Breast epithelium (tissue), 4 donors: ENCODE results near the gene MMP19. TPM values are rescaled to one million over a fixed set of nuclear protein-coding genes. Genes with fewer than 3 reads are reported as not detected.

Experiments
- DNase-seq, 2 donors: peaks; one replicate each; pipeline ENCODE4 v3.0.0-alpha.2; 2019; ENCODE audit warnings: low spot score in 2 of 2
- H3K27ac ChIP-seq, 2 donors: fragments of 200-600 bp; sonication (generic) in 1 of 2; one replicate each; pipeline ENCODE4 v1.5.1; 2016 to 2019; ENCODE audit warnings: mild to moderate bottlenecking in 1 of 2
- H3K27me3 ChIP-seq, 2 donors: fragments of 200-600 bp; sonication (generic) in 1 of 2; one replicate each; pipeline versions ENCODE4 v1.5.1 to v1.6.0; 2017 to 2019; ENCODE audit warnings: control low read depth in 1 of 2, mild to moderate bottlenecking in 1 of 2
- H3K36me3 ChIP-seq: fragments of 200-600 bp; one replicate; pipeline ENCODE4 v1.5.1; 2019
- H3K4me1 ChIP-seq, 2 donors: fragments of 200-600 bp; sonication (generic); one replicate each; pipeline ENCODE4 v1.5.1; 2016 to 2019; ENCODE audit warnings: control low read depth in 1 of 2
- H3K4me3 ChIP-seq, 3 donors: fragments of 200-600 bp; sonication (generic); 1 replicate in 2 of 3; 2 replicates in 1 of 3; pipeline ENCODE4 v1.5.1; 2016 to 2019; ENCODE audit warnings: mild to moderate bottlenecking in 3 of 3, moderate library complexity in 2 of 3
- H3K9me3 ChIP-seq, 2 donors: fragments of 200-600 bp; sonication (generic) in 1 of 2; one replicate each; pipeline ENCODE4 v1.5.1; 2016 to 2019; ENCODE audit warnings: control low read depth in 1 of 2
- CTCF ChIP-seq, 3 donors: fragments of 450-650 bp; IDR thresholded peaks; one replicate each; pipeline ENCODE4 v1.5.1; 2016 to 2017; ENCODE audit warnings: antibody characterized with exemption in 3 of 3, mild to moderate bottlenecking in 3 of 3, moderate library complexity in 3 of 3
- POLR2A ChIP-seq: fragments of 450-650 bp; IDR thresholded peaks from one replicate; pipeline ENCODE4 v1.6.1; 2016; ENCODE audit warnings: antibody characterized with exemption, mild to moderate bottlenecking, moderate library complexity
- POLR2AphosphoS5 ChIP-seq, 3 donors: sonication (generic); formaldehyde crosslinking; IDR thresholded peaks; one replicate each; pipeline ENCODE4 v1.6.1; 2017; ENCODE audit warnings: antibody characterized with exemption in 3 of 3
- intact Hi-C: fragments of 100-400 bp; cut with DNase I; formaldehyde crosslinking; loops from one replicate; pipeline ENCODE4 v1.15.1; 2023; ENCODE audit warnings: low total_unique reads
- total RNA-seq, 3 donors: library from RNA; depleted of rRNA; stranded (reverse); fragments of >200 nt; gene quantifications; one replicate each; pipeline ENCODE4 v1.1.0, GENCODE V29; 2016

MMP19 gene
- 10 to 100 TPM; 21.9 to 50.6 (median 47.9) TPM for total RNA-seq

- no peaks in the 10 kb centered on the region for H3K27me3 ChIP-seq
- no peak for DNase-seq
- H3K4me3 ChIP-seq: peak within 1 kb of the TSS; percentile 48 to 68 (median 55)
- TF ChIP-seq POLR2AphosphoS5 (IDR thresholded peaks at IDR 0.05): peak in 2 of 3 donors; percentile 38 to 57
- TF ChIP-seq CTCF (IDR thresholded peaks at IDR 0.05): no peak
- peak; percentile 36 for TF ChIP-seq POLR2A
- no peaks in the 10 kb centered on the region for H3K9me3 ChIP-seq
- no peaks in the 10 kb centered on the region for H3K36me3 ChIP-seq
- peaks cover 0 to 8% of the 10 kb centered on the region in 2 donors for H3K4me1 ChIP-seq
- H3K27ac ChIP-seq: peak within 1 kb of the TSS; percentile 74 to 84
- intact Hi-C loops: no loop called here
Measured at GRCh38 chr12:55842681-55843429, at the start of gene MMP19. MMP19 (minus strand) TSS chr12:55842936; CDS start chr12:55842830, 106 bp downstream.

- intact Hi-C loops: no loop called here
- TF ChIP-seq POLR2AphosphoS5 (IDR thresholded peaks at IDR 0.05): no peak
- TF ChIP-seq CTCF (IDR thresholded peaks at IDR 0.05): no peak
- no peak for TF ChIP-seq POLR2A
- Histone ChIP-seq H3K36me3 (no peaks in the 10 kb centered on the region), H3K4me3 (no peak overlapping the region), H3K9me3 (no peaks in the 10 kb centered on the region), H3K27ac (no peak overlapping the region), H3K4me1 (no peaks in the 10 kb centered on the region), H3K27me3 (no peaks in the 10 kb centered on the region)
- no peak for DNase-seq
Measured at GRCh38 chr12:55891310-55891709, 48.6 kb upstream of the MMP19 start.

GRCh38 chr12:55885113-55885512 lies 42.4 kb upstream of the MMP19 start:
- H3K4me3 ChIP-seq: no peak overlapping the region
- TF ChIP-seq CTCF (IDR thresholded peaks at IDR 0.05) (no peak), POLR2A (no peak), POLR2AphosphoS5 (IDR thresholded peaks at IDR 0.05) (no peak)
- no peak for DNase-seq
- H3K27me3 ChIP-seq: no peaks in the 10 kb centered on the region
- H3K27ac ChIP-seq: no peak overlapping the region
- no peaks in the 10 kb centered on the region for H3K9me3 ChIP-seq
- H3K4me1 ChIP-seq: no peaks in the 10 kb centered on the region
- H3K36me3 ChIP-seq: no peaks in the 10 kb centered on the region
- intact Hi-C loops: no loop called here

- Histone ChIP-seq H3K27ac (no peak overlapping the region), H3K36me3 (no peaks in the 10 kb centered on the region), H3K9me3 (peaks cover 3 to 7% of the 10 kb centered on the region in 2 donors), H3K4me3 (no peak overlapping the region), H3K27me3 (no peaks in the 10 kb centered on the region), H3K4me1 (no peaks in the 10 kb centered on the region)
- intact Hi-C loops: no loop called here
- TF ChIP-seq POLR2AphosphoS5 (IDR thresholded peaks at IDR 0.05) (no peak), POLR2A (no peak), CTCF (IDR thresholded peaks at IDR 0.05) (no peak)
- no peak for DNase-seq
Measured at GRCh38 chr12:55877824-55878223, 35.1 kb upstream of the MMP19 start.

GRCh38 chr12:55875704-55876467 lies 33.1 kb upstream of the MMP19 start:
- TF ChIP-seq POLR2A (no peak), POLR2AphosphoS5 (IDR thresholded peaks at IDR 0.05) (no peak), CTCF (IDR thresholded peaks at IDR 0.05) (no peak)
- Histone ChIP-seq H3K9me3 (peaks cover 3 to 7% of the 10 kb centered on the region in 2 donors), H3K36me3 (no peaks in the 10 kb centered on the region), H3K27me3 (no peaks in the 10 kb centered on the region), H3K27ac (no peak overlapping the region), H3K4me3 (no peak overlapping the region), H3K4me1 (no peaks in the 10 kb centered on the region)
- intact Hi-C loops: no loop called here
- no peak for DNase-seq
